PC-3 (cell line): ENCODE data around the gene TMEM62.

ENCODE experiments used
- CTCF ChIP-seq: fragments of 300-600 bp; sonication (generic); conservative IDR thresholded peaks from 2 replicates; pipeline ENCODE4 v1.5.1; 2017; ENCODE audit warnings: antibody characterized with exemption, low read depth, mild to moderate bottlenecking, low read length
- EZH2 ChIP-seq: fragments of 300-600 bp; sonication (generic); IDR thresholded peaks from one replicate; pipeline ENCODE4 v1.6.1; 2017; ENCODE audit warnings: antibody characterized with exemption, mild to moderate bottlenecking, low read length; ENCODE audit not compliant: unreplicated experiment
- EZH2phosphoT487 ChIP-seq: fragments of 300-600 bp; sonication (generic); IDR thresholded peaks from 2 replicates; pipeline ENCODE4 v1.6.1; 2018; ENCODE audit warnings: mild to moderate bottlenecking, antibody characterized with exemption, low read length, borderline replicate concordance

DNA sequence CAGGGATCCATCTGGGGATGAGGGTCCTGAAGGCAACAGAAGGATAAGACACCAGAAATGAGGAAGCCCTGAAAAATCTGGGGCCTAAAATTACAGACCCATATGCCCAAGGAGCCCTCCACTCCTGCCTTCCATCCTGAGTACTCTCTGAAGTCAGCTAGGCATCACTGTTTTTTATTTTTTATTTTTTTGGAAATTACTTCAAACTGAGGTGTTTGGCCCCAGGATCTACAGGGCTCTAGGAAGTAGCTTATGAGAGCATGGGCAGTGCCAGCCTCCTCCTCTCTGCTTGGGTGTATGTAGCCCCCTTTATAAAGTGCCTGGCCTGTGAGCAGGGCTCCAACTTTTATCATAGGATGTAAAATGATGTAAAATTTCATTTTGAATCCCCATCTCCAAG, 79.6 kb downstream of the TMEM62 start:
- TF ChIP-seq CTCF = no peak
- no peak for TF ChIP-seq EZH2
- TF ChIP-seq EZH2phosphoT487 = no peak
